HL-60/S4 treated with retinoic acid at 250 ng/mL for 4 days and 3 days (cell line): ENCODE measurements around the gene PPFIBP2.

ENCODE experiments used
- in situ Hi-C: fragments of 300-500 bp; cut with MboI; formaldehyde crosslinking; loops from 2 replicates; pipeline ENCODE4 v1.7.0; 2022; ENCODE audit warnings: low sequenced_read_pairs

The PPFIBP2 gene

DNA sequence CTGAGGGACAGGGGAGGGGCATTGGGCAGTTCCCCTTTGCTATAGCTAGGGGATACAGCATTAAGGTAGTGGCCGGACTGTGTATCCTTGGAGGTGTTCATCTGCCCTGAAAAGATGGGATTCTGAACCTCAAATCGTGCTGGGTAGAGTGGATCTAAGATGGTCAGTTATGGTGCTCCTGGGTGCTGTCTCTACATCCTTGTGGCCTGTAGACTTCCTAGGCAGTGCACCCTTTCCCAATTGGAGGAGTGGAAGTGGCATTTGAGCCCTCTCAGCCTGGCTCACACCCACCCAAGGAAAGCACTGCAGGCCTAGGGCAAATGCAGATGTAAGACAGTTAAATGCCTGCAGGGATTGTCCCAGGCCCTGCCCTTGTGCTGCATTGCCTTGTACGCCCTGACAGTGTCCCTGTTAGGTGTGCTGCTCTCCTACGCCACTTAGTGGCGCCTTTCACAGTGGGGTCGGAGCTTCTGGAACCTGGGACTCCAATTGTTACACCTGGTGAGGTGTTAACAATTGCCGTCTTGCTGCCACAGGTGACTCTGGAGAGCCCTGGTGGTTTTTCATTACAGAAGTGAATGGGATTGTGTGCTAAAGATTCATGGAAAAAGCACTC, 35.0 kb downstream of the PPFIBP2 start:
- in situ Hi-C loops, result no loop called here

DNA sequence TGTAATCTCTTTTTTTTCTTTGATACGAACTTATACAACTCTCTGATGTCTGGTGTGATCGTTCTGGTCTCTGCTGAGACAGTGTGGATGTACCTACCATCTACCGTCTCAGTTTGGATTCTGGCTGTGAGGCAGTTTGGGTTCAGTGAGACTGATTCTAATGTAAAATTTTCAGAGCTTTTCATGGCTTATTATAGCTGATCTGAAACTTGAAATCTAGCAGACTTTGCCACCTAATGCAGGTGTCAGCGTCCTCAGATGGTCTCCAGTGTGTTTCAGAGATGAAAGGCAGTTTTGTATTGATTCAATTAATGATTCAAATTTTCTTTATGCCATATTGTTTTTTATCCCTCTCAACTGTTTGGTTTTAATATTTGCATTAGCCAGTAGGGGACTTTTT, 35.9 kb downstream of the PPFIBP2 start:
- in situ Hi-C loops, result no loop called here

DNA sequence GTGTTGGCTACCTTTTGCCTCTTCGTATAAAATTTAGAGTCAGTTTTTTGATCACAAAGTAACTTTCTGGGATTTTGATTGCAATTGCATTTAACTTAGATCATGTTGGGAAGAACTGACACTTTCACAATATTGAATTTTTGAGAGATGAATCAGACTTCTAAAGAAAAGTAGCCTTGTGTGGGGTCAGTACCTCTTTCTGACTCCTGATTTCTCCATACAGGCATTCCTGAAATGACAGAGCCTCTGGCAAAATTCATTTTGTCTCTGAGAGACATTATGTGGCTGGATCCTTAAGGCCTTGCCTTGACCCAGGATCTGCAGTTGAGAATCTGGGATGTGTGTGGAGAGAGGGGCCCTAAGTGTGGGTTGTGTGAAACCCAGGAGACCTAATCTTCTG, 37.8 kb downstream of the PPFIBP2 start:
- in situ Hi-C loops, result no loop called here

DNA sequence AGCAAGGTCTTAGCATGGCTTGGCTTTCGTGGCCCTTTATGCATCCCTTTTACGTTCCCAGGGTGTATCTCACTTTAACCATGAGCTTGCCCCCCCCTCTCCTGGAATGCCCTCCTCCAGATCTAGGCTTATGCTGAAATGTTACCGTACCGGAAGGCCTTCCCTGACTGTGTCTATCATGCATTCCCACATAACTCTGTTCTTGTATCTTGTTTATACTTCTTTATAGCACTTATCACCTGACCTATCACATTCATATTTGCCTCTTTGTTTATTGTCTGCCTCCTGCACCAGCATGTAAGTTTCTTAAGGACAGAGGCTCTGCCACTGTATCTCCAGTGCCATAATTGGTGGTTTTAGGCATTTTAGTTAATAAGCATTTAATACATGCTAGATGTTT, 38.9 kb downstream of the PPFIBP2 start:
- in situ Hi-C loops, result no loop called here

DNA sequence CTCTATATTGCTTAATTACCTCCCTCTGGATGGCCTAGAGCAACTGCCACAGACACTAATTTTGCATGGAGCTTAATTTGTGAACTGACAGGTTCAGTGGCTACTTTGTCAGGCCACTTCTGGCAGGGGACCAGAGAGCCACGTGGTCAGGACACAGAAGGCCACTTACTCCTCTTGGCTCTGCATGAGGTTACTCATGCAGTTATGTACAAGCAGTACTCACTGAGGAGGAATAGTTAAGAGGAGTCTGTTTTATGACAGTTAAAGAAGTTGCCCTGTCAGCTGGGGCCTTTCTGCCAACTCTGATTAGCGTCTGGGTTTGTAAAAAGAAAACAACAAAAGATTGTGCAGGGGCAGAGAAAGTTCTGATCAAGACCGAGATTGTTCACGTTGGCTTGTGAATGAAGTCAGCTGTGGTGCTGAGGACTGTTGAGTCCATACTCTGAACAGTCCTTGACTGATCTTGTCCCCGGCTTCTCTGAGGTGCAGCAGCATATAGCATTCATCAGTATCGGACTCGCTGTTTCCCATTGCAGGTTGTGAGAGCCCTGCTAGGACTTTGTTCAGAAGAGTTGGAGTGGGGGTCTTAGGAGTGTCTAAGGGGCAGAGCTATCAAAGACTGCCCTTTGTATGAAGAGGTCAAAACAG, 41.4 kb downstream of the PPFIBP2 start:
- in situ Hi-C loops, result no loop called here

DNA sequence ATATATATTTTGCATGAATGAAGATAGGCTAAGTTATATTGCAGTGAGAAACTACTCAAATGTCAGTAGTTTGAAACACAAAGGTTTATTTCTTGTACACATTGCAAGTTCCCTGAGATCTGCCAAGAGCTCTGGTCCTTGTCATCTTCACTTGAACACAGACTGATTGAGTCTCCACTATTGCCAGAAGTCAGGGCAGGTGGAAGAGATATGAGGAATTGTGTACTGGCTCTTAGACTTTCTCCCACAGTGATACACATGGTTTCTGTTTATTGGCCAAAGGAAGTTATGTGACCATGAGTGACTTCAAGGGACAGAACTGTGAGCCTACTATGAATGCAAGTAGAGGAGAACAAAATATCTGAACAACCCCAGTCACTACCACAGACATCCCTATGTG, 44.2 kb downstream of the PPFIBP2 start:
- in situ Hi-C loops, result no loop called here

DNA sequence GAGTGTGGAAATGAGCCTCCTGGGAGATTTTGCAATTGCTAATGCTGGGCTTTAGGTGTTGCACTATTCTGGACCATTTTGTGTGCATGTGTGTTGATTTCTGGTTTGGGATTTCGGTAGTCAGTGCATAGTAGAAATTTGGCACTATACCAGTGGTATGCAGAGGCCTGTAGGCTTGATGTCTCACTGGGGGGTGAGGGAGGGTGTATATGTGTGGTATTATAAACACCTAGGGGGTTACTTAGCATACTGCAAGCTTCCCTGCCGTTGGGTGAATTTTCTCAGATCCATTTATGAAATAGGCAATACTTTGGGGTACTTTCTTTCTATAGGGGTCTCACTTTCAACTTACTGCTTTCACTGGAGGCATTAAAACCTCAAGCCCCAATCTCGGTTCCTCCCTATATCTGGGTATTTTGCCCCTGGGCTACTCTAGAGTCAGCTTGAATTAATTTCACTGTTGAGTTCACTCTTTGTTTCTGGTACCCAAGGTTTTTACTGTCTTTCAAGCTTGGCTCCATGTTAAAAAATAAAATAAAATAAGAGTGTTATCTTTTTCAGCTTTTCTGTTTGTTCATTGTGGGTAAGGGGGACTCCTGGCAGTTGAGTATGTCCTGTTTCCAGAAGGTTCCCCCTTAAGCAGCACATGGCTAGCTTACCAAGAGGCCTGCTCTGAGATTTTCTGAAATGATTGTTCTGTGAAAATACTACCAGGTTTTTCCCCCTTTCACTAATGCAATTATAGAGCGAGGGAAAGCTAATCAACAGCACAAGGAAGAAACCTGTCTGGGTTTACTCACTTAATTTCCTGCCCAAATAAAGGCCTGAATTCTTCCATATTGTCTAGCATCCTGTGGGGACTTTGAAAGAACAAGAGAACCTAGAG, 45.8 kb downstream of the PPFIBP2 start:
- in situ Hi-C loops, result no loop called here

DNA sequence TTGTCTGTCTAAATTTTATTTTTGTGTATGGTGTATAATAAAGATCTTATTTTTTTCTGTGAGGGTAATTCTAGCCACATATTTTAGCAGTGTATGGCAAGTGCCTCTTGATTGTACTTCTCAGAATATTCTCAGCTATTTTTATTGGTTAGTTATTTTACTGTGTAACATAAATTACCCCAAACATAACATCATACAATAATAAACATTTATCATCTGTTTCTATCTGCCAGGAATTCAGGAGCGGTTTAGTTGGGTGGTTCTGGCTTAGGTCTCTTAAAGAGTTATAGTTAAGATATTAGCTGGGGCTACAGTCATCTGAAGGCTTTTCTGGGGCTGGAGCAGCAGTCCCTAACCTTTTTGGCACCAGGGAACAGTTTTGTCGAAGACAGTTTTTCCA, 47.8 kb downstream of the PPFIBP2 start:
- in situ Hi-C loops, result no loop called here

DNA sequence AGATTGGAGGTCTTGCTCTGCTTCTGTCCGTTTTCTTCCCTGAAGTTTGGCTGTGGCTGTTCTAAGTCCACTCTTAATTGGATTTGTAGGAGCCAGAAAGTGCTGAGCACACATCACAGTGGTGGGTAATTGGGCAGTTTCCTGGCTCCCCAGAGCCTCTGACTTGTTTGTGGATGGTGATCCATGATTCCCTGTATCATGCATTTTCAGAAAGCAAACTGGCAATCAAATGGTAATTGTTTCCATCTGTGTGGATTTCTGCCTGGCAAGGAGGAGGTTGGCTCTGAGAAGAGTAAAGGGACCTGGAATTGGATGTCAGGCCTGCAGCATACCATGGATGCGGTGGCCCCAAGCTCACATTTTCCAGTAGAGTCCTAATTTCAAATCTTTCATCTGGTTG, 49.5 kb downstream of the PPFIBP2 start:
- in situ Hi-C loops, result no loop called here

DNA sequence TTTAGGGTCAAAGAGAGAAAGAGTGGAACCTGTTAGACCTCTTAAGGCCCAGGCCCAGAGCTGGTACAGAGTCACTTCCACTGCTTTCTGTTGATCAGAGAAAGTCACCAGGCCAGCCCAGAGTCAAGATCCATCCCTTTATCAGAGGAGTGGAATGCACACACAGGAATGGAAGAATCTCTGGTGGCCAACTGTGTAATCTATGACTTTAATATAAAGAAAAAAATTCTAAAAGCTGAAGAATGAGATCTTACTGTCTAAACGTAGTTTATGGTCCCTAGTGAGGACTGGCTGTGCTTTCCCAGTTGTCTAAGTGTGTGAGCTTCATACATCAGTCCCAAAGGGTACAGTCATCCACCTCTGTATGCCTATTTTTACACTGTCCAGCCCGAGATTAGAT, 51.0 kb downstream of the PPFIBP2 start:
- in situ Hi-C loops, result no loop called here

DNA sequence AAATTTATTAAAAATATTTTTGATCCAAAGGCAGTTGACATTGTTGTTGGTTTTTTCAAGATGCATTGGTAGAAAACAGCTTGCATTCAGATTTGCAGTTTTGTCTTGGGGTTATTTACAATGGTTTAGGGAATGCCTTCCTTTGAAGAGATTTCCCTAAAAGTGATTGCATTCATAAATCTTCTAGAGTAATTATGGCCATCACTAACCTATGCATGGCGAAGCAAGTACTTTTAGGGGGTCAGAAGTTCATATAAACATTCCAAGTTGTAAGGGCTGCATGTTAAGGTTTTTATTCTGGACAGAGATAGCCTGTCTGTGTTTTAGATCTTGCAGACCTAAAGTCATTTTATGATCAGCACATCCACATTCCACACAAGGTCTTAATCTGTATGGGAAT, 53.5 kb downstream of the PPFIBP2 start:
- in situ Hi-C loops, result no loop called here

DNA sequence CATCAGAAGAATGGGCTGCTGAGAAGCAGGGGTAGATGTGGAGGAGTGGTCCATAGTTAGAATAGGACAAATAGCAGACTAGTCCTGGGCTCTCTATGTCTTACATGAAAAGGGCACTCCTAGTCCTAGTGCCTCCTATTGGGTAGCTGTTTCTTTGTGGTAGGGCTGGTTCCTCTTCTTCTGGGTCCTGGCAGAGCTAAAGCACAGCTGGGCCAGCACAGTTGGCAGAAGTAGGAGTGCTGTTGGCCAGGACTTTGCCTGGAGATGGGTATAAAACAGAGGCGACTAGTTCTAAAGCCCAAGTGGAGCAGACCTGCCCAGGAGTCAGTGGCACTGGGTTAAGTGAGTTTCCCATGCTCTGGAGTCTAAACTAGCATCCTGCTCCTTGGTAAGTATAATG, 55.2 kb downstream of the PPFIBP2 start:
- in situ Hi-C loops, result no loop called here

DNA sequence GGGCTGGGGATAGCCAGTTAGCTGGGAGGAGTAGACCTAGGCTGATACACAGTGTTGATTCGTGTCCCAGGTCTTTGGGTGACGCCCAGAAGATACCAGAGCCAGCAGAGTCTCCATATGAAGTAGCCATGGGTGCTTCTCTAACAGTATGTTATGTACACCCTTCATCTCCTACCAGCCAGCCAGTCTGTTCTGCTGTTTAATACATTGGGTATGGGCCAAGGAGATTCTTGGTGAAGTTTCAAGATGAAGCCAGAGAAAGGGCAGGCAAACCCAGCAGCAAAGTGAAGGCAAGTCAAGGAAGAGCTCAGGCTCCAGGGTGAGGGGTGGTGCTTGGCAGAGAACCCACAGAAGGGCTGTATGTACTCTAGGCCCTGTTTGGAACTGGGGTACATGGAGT, 56.4 kb downstream of the PPFIBP2 start:
- in situ Hi-C loops, result no loop called here

DNA sequence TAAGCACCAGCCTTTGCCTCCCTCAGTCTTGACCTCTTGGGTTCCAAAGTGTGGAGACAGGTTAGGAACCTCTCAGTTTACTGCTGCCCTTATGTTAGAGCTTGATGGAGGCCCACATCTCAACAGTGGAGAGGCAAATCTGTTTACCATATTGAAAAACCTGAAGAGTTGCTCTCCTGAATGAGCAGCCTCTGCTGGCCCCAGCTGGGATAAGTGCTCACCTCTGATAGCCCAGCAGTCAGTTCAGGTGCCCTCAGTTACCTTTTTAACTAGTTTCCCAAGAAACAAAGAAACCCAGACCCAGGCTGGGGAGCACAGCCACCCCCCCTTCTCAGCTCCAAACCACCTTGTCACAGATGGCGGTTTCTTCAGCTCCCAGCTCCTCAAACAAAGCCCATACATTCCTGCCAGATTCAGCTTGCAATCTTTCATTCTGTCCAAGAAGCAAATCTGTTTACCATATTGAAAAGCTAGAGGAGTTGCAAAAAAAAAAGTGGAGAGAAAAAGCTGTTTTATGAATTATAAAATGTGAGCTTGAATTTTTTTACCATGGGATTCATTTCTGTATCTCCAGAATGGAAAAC, 57.2 kb downstream of the PPFIBP2 start:
- in situ Hi-C loops, result no loop called here

DNA sequence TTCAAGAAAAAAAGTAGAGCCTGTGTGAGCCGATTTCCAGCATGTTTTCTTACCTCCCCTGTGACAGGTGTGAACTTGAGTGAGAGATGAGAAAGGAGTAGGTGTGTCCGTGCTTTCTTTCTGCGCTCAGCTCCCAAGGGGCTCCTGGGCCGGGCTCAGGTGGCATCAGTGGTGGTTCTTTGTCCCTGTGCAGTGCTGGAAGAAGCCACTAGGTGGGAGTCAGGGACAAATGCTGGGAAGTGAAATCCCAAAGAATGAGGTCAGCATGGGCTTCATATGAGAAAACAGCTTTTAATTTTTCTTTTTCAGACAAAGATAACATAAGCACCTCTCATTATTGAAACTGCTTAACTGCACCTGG, 57.8 kb downstream of the PPFIBP2 start:
- in situ Hi-C loops, result no loop called here

DNA sequence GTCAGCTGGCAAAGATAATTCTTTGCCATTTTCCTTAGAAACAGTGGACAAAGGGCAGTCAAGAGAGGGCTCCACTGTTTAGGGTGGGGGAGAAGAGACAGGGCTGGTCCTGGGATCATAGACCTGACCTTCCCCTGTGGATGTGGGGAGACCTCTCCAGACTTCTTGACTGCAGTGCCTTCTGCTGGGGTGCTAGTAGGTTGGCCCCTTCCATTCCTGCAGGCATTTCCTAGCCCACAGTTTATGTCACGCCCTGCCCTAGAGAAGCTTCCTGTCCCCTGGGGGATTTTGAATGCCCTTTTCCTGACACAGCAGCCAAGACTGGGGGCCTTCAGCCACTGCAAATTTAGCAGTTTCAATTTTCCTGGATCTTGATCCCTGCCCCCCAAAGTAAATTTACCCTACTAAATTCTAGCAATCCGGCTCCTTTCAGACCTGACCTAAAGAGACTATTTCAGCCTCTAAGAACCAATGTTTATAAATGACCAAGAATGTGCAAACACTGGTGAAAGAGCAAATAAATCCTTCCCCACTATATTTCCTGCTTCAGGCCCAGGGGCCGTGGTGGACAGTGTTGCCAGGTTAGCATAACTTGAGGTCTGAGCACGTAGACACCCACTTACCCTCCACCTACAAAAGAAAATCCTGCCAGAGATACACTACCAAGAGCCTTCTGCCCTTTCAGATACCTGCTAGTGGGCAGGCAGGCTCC, 58.4 kb downstream of the PPFIBP2 start:
- in situ Hi-C loops, result no loop called here

DNA sequence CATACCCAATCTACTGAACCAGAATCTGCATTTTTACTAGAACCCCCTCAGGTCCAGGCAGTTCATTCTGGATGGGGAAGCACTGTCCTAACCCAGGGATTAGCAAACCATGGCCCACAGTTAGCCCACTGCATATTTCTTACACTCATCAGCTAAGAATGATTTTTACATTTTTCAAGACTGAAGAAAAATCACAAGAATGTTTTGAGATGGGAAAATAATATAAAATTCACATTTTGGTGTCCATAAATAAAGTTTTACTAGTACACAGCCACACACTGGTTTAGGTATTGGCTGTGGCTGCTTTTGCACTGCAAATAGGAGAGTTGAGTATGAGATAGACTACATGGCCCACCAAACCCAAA, 59.4 kb downstream of the PPFIBP2 start:
- in situ Hi-C loops, result no loop called here

DNA sequence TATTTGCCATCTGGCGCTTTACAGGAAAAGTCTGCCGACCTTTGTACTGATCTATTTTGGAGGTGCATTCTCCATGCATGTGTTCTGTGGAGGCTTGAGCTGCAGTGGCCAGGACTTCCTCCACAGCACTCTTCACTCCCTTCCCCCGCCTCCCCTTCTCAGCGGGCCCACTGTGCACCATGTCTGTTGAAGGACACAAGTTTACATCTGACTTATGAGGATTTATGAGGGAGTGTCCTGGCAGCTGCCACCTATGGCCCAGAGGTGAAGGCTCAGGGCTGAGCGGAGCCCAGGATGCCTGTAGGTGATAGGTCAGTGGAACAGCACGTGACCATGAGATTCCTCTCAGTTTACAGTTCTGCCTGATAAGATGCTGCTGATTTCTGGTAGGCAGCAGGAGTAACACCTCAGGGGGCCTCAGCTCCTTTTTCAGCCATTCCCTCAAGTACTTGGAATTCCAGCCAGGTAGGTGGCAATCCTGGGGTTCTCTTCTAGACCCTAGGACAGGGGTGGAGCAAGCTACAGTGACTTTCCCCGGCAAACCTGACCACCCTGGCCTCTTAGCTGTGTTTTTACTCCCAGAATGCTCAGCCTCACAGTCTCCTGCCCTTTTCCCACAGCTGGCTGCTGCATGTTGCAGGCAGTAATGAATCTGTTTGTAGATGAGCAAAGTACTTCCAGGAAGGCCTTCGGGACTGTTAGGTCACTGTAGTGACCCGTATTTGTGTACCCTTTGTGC, 59.9 kb downstream of the PPFIBP2 start:
- in situ Hi-C loops, result no loop called here

DNA sequence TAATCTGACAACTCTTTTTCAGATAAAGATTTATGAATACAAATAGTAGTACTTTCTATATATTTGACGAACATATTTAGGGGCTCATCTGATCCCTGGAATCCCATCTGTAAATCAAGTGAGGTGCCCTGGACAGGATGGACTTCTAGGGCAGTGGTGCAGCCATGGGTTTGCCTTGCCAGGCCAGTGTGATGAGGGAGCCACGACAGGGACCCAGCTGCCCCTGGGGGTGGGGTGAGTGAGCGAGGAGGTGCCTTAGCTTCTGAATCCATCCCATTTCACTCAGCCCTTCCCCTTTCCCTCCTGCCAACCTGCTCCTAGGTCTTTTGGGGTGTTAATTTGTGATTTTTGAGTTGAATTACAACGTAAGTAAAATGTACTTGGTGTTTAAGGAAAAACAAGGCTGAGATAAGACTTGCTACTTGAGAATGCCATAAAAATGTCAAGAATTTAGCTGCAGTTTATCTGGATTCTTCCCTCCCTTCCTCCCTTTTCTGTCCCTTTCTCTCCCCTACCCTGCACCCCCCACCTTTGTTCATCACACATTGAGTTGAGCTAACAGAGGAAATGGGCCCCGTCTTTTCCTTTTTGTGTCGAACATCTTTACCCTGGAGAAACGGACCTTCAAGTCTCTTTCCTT, 60.8 kb downstream of the PPFIBP2 start:
- in situ Hi-C loops, result no loop called here
